Smooth muscle cell (in vitro differentiated cells): ENCODE data around the gene GLA. TPM values are rescaled to one million over a fixed set of nuclear protein-coding genes. Genes with fewer than 3 reads are reported as not detected.

Experiments used
- DNase-seq: peaks from one replicate; lab custom pipeline; 2025; ENCODE audit not compliant: unreplicated experiment; lab: John Stamatoyannopoulos, UW
- H2AFZ ChIP-seq: fragments of 200-600 bp; sonication (generic); 2 replicates; pipeline ENCODE4 v1.6.0; 2016; ENCODE audit warnings: antibody characterized with exemption, low read depth, mild to moderate bottlenecking
- H3F3A ChIP-seq: fragments of 200-600 bp; sonication (generic); 2 replicates; pipeline ENCODE4 v1.6.0; 2017; ENCODE audit warnings: antibody characterized with exemption, low read depth
- H3K27ac ChIP-seq: fragments of 200-600 bp; sonication (generic); 2 replicates; pipeline ENCODE4 v1.5.1; 2016; ENCODE audit warnings: low read depth, mild to moderate bottlenecking
- H3K27me3 ChIP-seq: fragments of 200-600 bp; sonication (generic); 2 replicates; pipeline ENCODE4 v1.6.1; 2016; ENCODE audit warnings: low read depth, mild to moderate bottlenecking
- H3K36me3 ChIP-seq: fragments of 200-600 bp; sonication (generic); 2 replicates; pipeline ENCODE4 v1.5.1; 2016; ENCODE audit warnings: low read depth
- H3K4me1 ChIP-seq: fragments of 200-600 bp; sonication (generic); 2 replicates; pipeline ENCODE4 v1.5.1; 2016; ENCODE audit warnings: low read depth
- H3K4me2 ChIP-seq: fragments of 200-600 bp; sonication (generic); 2 replicates; pipeline ENCODE4 v1.6.0; 2016; ENCODE audit warnings: mild to moderate bottlenecking
- H3K4me3 ChIP-seq: fragments of 200-600 bp; sonication (generic); 2 replicates; pipeline ENCODE4 v1.5.1; 2016; ENCODE audit warnings: mild to moderate bottlenecking
- H3K79me2 ChIP-seq: fragments of 200-600 bp; sonication (generic); 2 replicates; pipeline ENCODE4 v1.6.0; 2016; ENCODE audit warnings: low read depth, mild to moderate bottlenecking
- H3K9ac ChIP-seq: fragments of 200-600 bp; sonication (generic); 2 replicates; pipeline ENCODE4 v1.6.0; 2016; ENCODE audit warnings: low read depth
- H3K9me3 ChIP-seq: fragments of 200-600 bp; sonication (generic); replicated peaks from 2 replicates; pipeline ENCODE4 v1.5.1; 2016; ENCODE audit warnings: low read depth
- H4K20me1 ChIP-seq: fragments of 200-600 bp; sonication (generic); 2 replicates; pipeline ENCODE4 v1.6.0; 2016; ENCODE audit warnings: low read depth
- WGBS: methylation state at CpG from one replicate; pipeline ENCODE4 v1.1.7; 2016; ENCODE audit warnings: low lambda C conversion rate; 5-methylcytosine and 5-hydroxymethylcytosine counted together
- polyA plus RNA-seq: library from polyadenylated mRNA; unstranded; fragments of >200 nt; fragmentation: Nextera tagmentation; extraction: Ambion mirVana; gene quantifications from 2 replicates; pipeline ENCODE4 v1.2.1, GENCODE V29; 2016
- total RNA-seq: library from RNA; depleted of rRNA; stranded (reverse); fragments of >200 nt; gene quantifications from 2 replicates; pipeline ENCODE4 v1.2.3, GENCODE V29; 2014
- TF ChIP-seq, protein P1 (sequence below): fragments of 200-600 bp; sonication (generic); IDR thresholded peaks from 2 replicates; pipeline ENCODE4 v1.5.1; 2017; ENCODE audit warnings: borderline replicate concordance, mild to moderate bottlenecking, antibody characterized with exemption; ENCODE audit not compliant: insufficient read depth, poor library complexity, severe bottlenecking

Gene GLA
- total and polyA plus RNA-seq, 2 experiments from 2014 or later: 41.2 to 46.9 TPM

DNA sequence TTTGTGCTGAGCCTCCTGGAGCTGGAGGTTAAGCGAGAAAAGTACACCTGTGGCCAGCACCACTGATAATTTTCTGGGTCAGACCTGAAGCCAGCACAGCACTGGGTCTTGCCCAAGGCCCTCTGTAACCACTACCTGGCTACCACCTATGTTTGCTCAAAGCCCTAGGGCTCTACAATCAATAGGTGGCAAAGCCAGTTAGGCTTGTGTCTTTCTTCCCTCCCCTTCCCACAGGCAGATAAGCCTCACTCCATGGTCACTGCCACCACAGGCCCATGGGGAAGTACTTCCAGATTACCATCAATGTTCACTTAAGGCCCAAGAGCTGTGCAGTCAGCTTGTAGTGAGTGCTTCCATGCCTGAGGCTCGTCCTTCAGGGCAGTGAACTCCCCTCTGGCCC is 42.4 kb upstream of the GLA start:
- no peaks in the 10 kb centered on the region for H3K36me3 ChIP-seq

DNA sequence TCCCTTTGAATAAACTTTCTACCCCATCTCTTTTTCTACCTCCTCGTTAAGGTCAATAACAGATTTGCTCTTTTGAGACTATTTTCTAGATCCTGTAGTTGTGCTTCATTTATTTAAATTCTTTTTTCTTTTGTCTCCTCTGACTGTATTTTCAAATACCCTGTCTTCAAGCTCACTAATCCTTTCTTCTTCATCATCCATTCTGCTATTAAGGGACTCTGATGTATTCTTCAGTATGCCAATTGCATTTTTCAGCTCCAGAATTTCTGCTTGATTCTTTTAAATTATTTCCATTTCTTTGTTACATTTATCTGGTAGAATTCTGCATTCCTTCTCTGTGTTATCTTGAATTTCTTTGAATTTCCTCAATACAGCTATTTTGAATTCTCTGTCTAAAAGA is 41.6 kb upstream of the GLA start:
- Histone ChIP-seq H3F3A (no peaks in the 10 kb centered on the region), H3K4me3 (no peak overlapping the region), H3K79me2 (no peaks in the 10 kb centered on the region), H3K36me3 (no peaks in the 10 kb centered on the region), H3K27ac (no peak overlapping the region), H3K9ac (no peak overlapping the region), H3K4me1 (no peaks in the 10 kb centered on the region), H3K4me2 (no peak overlapping the region), H3K9me3 (no peaks in the 10 kb centered on the region), H2AFZ (no peak overlapping the region), H4K20me1 (no peaks in the 10 kb centered on the region), H3K27me3 (no peaks in the 10 kb centered on the region)
- DNase-seq: no peak
- 96% methylated on average over 1 of the region's 1 CpG for WGBS
- TF ChIP-seq, protein P1, sequence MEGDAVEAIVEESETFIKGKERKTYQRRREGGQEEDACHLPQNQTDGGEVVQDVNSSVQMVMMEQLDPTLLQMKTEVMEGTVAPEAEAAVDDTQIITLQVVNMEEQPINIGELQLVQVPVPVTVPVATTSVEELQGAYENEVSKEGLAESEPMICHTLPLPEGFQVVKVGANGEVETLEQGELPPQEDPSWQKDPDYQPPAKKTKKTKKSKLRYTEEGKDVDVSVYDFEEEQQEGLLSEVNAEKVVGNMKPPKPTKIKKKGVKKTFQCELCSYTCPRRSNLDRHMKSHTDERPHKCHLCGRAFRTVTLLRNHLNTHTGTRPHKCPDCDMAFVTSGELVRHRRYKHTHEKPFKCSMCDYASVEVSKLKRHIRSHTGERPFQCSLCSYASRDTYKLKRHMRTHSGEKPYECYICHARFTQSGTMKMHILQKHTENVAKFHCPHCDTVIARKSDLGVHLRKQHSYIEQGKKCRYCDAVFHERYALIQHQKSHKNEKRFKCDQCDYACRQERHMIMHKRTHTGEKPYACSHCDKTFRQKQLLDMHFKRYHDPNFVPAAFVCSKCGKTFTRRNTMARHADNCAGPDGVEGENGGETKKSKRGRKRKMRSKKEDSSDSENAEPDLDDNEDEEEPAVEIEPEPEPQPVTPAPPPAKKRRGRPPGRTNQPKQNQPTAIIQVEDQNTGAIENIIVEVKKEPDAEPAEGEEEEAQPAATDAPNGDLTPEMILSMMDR: no peak

More for the DNA sequence above, 42.4 kb upstream of the GLA start:
- Histone ChIP-seq H3K27ac (no peak overlapping the region), H2AFZ (no peak overlapping the region), H3F3A (no peaks in the 10 kb centered on the region), H3K4me2 (no peak overlapping the region), H3K9ac (no peak overlapping the region), H3K27me3 (no peaks in the 10 kb centered on the region), H4K20me1 (no peaks in the 10 kb centered on the region), H3K4me3 (no peak overlapping the region), H3K4me1 (no peaks in the 10 kb centered on the region), H3K79me2 (no peaks in the 10 kb centered on the region), H3K9me3 (no peaks in the 10 kb centered on the region)
- TF ChIP-seq, protein P1: no peak
- no peak for DNase-seq
- 74% methylated on average over 2 of the region's 2 CpGs for WGBS

DNA sequence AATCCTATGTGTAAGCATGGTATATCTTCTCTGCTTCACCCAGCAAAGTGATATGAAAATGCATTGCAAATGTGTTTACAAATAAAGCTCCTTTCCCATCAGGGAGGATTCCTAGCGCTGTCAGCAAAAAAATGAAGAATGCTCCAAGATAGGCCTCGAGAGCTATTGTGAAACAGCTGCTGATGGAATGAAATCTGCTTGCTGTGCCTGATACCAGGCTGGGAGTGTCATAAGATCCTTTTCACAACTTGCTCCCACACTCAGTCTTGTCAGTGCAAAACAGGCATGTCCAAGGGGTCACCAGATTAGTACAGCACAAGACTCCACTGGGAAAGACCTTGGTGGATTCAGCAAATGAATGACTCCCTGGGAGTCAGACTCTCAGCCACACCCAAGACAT is 34.4 kb upstream of the GLA start:
- DNase-seq: no peak
- Histone ChIP-seq H4K20me1 (no peaks in the 10 kb centered on the region), H3K36me3 (no peaks in the 10 kb centered on the region), H3K4me3 (no peak overlapping the region), H3K27ac (no peak overlapping the region), H3F3A (no peaks in the 10 kb centered on the region), H3K4me1 (no peaks in the 10 kb centered on the region), H3K9me3 (no peaks in the 10 kb centered on the region), H3K79me2 (no peaks in the 10 kb centered on the region), H3K27me3 (no peaks in the 10 kb centered on the region), H3K9ac (no peak overlapping the region), H3K4me2 (no peak overlapping the region), H2AFZ (no peak overlapping the region)
- 42% methylated on average over 2 of the region's 2 CpGs for WGBS
- TF ChIP-seq, protein P1: no peak

DNA sequence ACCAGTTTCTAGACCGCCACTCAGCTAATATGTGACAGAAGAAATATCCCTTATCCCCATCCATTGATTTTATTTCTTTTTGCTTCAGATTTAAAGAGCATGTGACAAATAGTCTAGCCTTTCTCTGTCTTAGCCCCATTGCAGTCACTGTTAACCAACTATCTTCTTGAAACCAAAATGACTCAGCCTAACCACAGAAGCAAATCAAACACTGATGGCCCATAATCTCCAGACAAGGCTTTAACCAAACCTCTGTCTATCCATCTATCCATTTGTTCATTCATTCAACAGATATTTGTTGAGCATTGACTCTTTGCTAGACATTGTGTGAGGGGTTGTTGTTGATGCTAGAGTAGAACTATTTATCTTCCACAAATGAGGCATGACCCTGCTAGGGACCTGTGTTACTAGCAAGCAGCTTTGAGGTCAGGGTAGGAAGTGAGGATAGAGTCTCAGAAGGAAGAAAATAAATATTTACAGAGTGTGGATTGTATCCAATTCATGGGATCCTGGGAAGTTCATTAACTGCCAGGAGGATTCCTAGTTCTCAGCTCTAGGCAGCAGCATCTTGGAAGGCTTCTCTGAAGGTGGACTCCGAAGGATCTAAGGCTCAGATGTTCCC is 22.8 kb upstream of the GLA start:
- Histone ChIP-seq H3K27ac (peak overlapping the region; percentile 98), H3K36me3 (no peaks in the 10 kb centered on the region), H3K9ac (peak overlapping the region; percentile 86), H2AFZ (no peak overlapping the region), H3K4me2 (peak overlapping the region; percentile 73), H3K4me1 (no peaks in the 10 kb centered on the region), H3K9me3 (peaks cover 9% of the 10 kb centered on the region), H3K27me3 (no peaks in the 10 kb centered on the region), H4K20me1 (no peaks in the 10 kb centered on the region), H3K4me3 (no peak overlapping the region), H3K79me2 (no peaks in the 10 kb centered on the region), H3F3A (peaks cover 3% of the 10 kb centered on the region)
- DNase-seq: no peak
- WGBS: 73% methylated on average over 2 of the region's 2 CpGs
- TF ChIP-seq, protein P1: no peak
